UCSD-AML1 (cell line): ENCODE results near the gene PRDM4.
"Not testable (repeated sequence)": the region's sequence is repeated elsewhere in the genome, so short reads cannot be mapped to it uniquely, and the experiment has no call there.

ENCODE experiments used
- DNase-seq: peaks from one replicate; lab custom pipeline; 2025; ENCODE audit not compliant: unreplicated experiment; lab: John Stamatoyannopoulos, UW

Gene PRDM4

GRCh38 chr12:107774349-107775029 is 13.6 kb upstream of the PRDM4 start, which contains the start of gene ASCL4:
ASCL4 (plus strand) TSS chr12:107774704; CDS start chr12:107775219, 515 bp downstream.
- DNase-seq, result no peak

DNA sequence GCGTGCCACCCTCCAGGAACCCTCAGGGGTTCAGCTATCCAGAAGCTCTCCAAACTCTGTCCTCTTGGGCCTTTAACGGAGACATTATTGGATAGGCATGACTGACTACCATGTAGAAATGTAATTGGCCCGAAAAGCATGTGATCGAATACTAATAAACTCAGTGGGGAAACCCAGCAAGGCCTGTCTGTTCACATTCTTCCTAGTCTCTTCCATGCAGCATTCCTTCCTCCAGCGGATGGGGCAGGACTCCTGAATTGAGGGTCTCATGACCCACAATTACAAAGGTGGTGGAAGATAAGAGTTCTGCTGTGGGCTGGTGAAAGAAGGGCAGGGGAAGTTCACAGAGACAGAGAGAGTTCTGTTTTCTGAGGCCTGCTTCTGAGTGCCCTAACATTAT is 6.5 kb upstream of the PRDM4 start:
- DNase-seq, result no peak

DNA sequence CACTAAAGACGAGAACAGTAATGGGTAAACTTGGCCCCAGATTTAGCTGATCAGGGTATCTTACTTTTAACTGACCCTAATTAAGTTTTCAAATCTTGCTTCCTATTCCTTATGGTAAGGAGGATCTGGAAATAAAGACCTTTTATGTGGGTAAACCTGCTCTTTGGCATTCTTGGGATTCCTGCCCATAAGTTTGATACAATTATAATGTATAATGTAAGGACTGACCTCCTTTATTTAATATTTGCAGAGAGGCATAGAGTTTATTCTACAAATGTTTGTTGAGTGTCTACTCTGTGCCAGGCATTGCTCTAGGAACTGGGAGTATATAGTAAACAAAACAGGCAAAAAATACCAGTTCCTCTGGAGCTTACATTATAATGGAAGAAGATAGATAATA is 4.4 kb upstream of the PRDM4 start:
- no peak for DNase-seq

GRCh38 chr12:107764626-107765025 is 3.7 kb upstream of the PRDM4 start:
- no peak for DNase-seq

DNA sequence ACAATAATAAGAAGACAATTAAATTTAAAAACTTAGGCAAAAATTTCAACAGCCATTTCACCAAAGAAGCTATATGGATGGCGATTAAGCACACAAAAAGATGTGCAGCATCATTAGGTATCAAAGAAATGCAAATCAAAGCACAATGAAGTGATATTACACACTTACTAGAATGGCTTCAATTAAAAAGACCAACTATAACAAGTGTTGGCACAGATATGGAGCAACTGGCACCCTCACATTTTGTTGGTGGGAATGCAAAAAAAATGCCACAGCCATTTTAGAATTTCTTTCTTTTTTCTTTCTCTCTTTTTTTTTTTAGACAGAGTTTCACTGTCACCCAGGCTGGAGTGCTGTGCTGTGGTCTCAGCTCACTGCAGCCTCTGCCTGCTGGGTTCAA is 1.9 kb upstream of the PRDM4 start:
- no peak for DNase-seq

GRCh38 chr12:107761502-107761904 is 566 bp upstream of the PRDM4 start:
- peak; percentile 40 for DNase-seq

DNA sequence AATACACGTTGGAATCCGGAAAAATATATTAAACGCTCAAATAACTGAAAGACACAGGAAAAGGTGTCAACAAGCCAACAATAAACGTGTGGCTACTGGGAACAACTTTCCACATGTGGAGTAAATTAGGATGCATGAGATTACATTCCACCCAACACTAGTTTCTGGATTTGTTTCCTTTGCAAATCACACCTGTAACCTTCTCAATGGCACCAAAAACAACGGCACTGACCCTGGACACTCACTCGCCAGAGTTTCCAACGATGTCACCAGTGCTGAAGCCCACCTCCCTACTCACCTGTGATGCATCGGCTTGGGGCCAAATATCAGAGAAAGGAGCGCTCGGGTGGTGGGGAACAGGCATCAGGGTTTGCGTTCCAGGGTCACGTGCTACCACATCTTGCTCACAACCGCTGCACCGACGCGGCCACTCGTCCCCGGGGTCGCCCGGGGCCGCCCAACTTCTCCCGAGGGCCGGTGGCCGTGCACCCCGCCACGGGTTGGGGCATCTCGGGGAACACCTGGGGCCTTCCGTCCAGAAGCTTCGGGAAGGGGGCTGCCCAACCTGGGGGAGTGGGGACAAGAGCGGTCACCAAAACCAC is 629 bp downstream of the PRDM4 start:
- no peak for DNase-seq

GRCh38 chr12:107759410-107759809 is 1.5 kb downstream of the PRDM4 start:
- no peak for DNase-seq

- no peak for DNase-seq
Measured at GRCh38 chr12:107749083-107749482, 11.9 kb downstream of the PRDM4 start.

- DNase-seq, result no peak
Measured at GRCh38 chr12:107748472-107748871, 12.5 kb downstream of the PRDM4 start.

- no peak for DNase-seq
Measured at GRCh38 chr12:107736914-107737313, 24.0 kb downstream of the PRDM4 start.

DNA sequence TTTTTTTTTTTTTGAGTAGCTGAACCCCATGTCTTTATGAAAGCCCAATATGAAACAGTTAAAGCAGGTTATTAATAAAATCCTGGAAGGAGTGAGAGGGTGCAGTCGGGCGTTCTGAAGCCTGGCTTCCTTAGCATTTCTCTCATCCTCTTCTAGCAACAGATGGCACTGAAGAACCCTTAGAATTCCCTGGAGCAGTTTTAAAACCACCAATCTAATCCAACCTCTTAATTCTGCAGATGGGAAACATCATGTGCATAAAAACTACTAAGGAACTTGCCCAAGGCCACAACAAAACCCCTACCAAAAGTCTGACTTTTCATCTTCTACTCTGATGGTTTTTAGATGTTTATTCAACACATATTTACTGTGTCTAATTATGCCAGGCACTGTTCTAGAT is 25.2 kb downstream of the PRDM4 start:
- DNase-seq, result no peak

- DNase-seq, result no peak
Measured at GRCh38 chr12:107734139-107734538, 26.8 kb downstream of the PRDM4 start.

- DNase-seq, result peak; percentile 50
Measured at GRCh38 chr12:107732365-107732764, 28.6 kb downstream of the PRDM4 start.

DNA sequence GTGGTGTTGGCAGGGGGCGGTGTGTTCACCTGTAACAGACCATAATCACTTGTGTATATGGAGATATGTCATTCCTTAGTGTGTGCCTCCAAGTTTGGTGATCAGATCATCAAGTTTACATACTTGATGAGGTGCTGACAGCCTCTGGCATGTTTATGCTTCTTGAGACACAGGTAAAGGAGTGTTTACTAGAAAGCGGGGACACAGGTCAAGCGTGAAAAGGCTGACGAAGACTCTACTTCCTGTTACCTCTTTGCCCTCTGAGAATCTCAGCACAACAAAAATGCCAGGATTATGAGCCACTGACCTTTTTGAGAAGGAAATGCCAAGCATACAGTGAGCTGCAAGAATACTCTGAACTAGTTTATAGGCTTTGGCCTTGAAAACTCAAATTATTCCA is 29.6 kb downstream of the PRDM4 start:
- DNase-seq, result no peak

DNA sequence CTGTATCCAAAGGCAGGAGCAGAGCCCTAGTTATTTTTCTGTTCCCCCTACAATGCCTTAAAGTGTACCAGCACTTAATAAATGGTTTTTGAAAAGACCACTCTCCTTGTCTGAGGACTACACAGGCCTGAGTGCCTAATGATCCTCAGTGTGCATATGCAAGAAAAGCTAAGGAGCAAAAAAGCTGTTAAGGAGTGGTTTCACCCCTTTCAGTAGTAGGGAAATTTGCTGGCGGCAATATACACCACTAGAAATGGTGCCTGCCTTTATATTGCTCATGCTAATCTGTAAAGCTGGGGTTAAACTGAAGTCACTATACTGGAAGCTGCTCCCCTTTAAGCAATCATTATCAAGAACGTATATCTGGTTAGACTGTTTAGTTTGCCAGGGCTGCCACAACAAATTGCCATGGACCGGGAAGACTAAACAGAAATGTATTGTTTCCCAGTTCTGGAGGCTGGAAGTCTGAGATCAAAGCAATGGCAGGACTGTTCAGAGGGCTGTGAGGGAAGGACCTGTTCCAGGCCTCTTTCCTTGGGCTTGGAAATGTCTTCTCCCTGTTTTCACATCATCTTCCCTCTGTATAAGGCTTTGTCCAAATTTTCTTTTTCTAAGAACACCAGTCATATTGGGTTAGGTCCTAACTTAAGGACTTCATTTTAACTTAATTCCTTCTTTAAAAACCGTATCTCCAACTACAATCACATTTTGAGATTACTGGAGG is 30.2 kb downstream of the PRDM4 start:
- DNase-seq, result no peak

DNA sequence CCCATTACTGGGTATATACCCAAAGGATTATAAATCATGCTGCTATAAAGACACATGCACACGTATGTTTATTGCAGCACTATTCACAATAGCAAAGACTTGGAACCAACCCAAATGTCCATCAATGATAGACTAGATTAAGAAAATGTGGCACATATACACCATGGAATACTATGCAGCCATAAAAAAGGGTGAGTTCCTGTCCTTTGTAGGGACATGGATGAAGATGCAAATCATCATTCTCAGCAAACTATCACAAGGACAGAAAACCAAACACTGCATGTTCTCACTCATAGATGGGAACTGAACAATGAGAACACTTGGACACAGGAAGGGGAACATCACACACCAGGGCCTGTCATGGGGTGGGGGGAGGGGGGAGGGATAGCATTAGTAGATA is 33.2 kb downstream of the PRDM4 start:
- not testable (repeated sequence) for DNase-seq

- not testable (repeated sequence) for DNase-seq
Measured at GRCh38 chr12:107727327-107727726, 33.6 kb downstream of the PRDM4 start.

DNA sequence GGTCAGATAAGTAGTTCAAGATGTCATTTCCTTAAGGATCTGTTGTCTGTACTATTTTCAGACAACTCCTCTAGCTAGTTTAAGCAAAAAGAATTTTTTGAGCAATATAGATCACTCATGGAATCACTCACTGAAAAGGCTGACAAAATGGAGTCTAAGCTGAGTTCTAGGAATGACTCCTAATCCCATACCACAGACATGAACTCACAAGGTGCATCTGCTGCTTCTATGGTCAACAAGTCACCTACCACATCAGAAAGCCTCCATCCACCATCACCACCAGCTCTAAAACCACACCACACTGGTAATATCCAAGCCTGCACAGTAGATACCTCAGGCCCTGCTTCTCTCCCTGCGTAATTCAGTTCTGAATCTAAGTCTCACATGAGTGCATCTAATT is 42.3 kb downstream of the PRDM4 start:
- DNase-seq, result no peak

- no peak for DNase-seq
Measured at GRCh38 chr12:107715780-107716179, 45.2 kb downstream of the PRDM4 start.

DNA sequence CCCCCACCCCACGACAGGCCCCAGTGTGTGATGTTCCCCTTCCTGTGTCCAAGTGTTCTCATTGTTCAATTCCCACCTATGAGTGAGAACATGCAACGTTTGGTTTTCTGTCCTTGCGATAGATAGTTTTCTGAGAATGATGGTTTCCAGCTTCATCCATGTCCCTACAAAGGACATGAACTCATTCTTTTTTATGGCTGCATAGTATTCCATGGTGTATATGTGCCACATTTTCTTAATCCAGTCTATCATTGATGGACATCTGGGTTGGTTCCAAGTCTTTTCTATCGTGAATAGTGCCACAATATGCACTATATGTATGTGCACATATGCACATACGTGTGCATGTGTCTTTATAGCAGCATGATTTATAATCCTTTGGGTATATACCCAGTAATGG is 55.4 kb downstream of the PRDM4 start:
- DNase-seq, result not testable (repeated sequence)

GRCh38 chr12:107704041-107704440 is 56.9 kb downstream of the PRDM4 start:
- no peak for DNase-seq
